NB4 (cell line): Measurements from ENCODE around the gene MTHFD1L.

Source experiments
- MYC ChIP-seq: IDR thresholded peaks from 2 replicates; pipeline ENCODE4 v1.6.1; 2011; ENCODE audit warnings: low read depth, low read length
- POLR2A ChIP-seq: IDR thresholded peaks from 2 replicates; pipeline ENCODE4 v1.6.1; 2011; ENCODE audit warnings: mild to moderate bottlenecking; ENCODE audit not compliant: insufficient read length; ENCODE audit errors: extremely low read depth
- TF ChIP-seq, protein P1 (sequence below): IDR thresholded peaks from one replicate; pipeline ENCODE4 v1.5.1; 2012; ENCODE audit warnings: low read depth, low read length

DNA sequence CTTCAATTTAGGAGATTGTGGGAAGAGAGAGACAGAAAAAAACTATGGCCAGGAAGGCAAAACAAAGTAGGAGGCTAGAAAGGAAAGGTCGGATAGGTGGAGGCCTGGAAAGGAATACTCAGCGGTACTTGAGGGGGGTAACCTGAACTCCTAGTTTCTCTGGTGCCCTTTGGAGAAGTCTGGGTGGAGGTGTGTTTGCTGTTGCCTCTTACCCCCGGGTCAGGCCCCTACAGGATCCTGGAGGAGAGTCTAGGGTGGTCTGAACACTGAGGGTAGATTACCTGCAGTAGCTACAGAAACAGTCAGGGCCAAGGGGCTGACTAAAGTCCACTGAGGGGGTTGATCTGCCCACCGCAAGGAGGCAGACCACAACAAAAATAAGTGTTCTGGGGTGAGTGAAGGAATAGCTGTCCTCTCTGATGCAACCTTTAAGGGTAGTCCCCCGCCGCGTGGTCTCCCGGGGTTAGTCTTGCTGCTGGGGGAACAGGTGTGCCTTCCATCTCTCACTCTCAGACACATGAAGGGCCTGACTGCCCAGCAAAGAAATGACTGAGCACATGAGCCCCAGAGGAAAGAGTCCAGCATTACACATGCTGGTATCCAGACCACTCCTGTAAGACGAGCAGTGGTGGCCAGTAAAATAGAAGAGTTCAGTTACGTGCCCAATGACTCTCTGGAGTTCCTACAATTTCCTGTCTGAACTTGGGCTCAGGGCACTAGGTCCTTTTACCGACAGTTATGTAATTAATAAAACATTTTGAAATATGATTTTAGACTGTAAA lies 59.5 kb downstream of the MTHFD1L start:
- TF ChIP-seq, protein P1, sequence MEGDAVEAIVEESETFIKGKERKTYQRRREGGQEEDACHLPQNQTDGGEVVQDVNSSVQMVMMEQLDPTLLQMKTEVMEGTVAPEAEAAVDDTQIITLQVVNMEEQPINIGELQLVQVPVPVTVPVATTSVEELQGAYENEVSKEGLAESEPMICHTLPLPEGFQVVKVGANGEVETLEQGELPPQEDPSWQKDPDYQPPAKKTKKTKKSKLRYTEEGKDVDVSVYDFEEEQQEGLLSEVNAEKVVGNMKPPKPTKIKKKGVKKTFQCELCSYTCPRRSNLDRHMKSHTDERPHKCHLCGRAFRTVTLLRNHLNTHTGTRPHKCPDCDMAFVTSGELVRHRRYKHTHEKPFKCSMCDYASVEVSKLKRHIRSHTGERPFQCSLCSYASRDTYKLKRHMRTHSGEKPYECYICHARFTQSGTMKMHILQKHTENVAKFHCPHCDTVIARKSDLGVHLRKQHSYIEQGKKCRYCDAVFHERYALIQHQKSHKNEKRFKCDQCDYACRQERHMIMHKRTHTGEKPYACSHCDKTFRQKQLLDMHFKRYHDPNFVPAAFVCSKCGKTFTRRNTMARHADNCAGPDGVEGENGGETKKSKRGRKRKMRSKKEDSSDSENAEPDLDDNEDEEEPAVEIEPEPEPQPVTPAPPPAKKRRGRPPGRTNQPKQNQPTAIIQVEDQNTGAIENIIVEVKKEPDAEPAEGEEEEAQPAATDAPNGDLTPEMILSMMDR = no peak
- TF ChIP-seq POLR2A (no peak), MYC (no peak)
